ENCODE data around the gene TBC1D21.

Gene TBC1D21

GRCh38 chr15:73889053-73889761 is 15.8 kb downstream of the TBC1D21 start:
- DNase-seq = no peak

DNA sequence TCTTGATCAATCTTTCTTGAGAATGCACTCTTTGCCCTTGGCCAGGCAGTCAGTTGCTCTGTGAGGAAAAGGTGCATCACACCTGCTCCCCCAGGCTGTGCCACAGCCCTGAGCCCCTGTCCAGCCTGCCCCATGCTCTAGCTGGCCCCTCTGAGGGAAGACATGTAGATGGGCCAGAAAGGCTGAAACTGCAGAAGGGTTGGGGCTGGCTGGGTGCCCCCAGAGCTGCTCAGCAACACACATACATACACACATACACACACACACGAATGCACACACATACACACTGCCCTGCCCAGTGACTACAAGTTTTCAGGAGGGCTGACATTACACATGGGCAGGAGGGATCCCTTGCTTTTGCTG is 16.4 kb downstream of the TBC1D21 start:
- DNase-seq = no peak

GRCh38 chr15:73891328-73892315 is 18.3 kb downstream of the TBC1D21 start:
- DNase-seq = no peak

DNA sequence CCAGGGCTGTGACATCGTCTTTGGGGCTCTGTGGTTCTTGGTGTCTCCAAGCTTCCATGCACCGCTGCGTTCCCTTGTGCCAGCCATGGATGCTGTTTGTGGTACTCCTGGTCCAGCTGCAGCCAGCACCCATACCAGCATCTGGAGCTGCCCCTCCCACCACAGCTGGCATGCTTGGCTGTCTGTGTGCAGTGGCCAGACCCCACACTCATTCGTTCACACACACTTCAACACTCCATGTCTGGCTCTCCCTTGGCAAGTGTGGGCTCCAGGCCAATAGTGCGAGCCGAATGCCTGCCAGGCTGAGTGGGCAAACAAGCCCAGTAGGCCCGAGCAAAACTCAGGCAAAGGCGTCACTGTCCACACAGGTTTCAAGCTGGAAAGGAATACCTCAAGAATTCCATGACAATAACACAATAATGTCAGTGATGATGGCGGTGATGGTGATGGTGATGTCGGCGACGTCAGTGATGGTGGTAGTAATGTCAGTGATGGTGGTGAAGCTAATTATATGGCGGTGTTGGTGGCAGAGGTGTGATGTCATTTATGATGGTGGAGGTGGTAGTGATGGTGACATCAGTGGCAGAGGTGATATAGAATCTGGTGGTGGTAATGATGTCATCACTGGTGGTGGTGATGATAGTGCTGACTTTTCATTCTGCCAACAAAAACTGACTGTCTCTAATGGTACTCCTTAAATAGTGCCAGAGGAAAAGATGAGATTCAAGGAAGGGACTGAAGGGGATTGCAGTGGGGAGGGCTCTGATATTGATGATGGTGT is 19.3 kb downstream of the TBC1D21 start:
- no peak for DNase-seq

DNA sequence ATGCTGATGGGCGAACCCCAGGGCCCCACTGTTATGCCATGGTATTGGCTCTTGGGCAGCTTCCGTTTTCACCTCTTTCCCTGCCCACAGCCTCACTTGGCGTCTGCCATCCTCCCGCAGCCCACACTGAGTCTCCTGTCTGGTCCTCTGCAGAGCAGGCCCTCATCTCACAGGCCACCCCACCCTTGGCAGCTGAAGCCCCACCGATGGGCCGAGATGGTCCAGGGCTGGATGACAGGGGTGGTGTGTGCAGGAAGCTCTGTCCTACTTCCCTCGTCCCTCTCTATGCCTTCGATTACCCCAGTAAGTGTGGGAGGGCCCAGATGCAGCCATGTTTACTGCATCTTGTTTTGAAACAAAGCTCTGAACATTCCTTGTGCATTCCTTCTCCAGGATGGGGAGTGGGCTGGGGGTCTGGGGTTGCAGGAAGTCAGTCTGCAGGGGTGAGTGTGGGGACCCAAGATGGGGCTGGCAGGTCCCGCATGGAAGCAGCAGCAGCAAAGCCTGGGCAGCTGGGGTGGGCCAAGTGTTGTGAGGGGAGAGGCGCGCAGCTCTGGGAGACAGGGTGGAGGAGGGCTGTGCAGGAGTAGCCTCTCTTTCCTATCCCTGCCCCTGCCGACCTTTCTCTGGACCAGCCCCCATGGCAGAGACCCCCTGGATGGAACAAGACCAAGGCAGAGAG is 20.9 kb downstream of the TBC1D21 start:
- DNase-seq = no peak

- DNase-seq = peak; percentile 55
Observed at GRCh38 chr15:73897441-73898261, 24.3 kb downstream of the TBC1D21 start.

DNA sequence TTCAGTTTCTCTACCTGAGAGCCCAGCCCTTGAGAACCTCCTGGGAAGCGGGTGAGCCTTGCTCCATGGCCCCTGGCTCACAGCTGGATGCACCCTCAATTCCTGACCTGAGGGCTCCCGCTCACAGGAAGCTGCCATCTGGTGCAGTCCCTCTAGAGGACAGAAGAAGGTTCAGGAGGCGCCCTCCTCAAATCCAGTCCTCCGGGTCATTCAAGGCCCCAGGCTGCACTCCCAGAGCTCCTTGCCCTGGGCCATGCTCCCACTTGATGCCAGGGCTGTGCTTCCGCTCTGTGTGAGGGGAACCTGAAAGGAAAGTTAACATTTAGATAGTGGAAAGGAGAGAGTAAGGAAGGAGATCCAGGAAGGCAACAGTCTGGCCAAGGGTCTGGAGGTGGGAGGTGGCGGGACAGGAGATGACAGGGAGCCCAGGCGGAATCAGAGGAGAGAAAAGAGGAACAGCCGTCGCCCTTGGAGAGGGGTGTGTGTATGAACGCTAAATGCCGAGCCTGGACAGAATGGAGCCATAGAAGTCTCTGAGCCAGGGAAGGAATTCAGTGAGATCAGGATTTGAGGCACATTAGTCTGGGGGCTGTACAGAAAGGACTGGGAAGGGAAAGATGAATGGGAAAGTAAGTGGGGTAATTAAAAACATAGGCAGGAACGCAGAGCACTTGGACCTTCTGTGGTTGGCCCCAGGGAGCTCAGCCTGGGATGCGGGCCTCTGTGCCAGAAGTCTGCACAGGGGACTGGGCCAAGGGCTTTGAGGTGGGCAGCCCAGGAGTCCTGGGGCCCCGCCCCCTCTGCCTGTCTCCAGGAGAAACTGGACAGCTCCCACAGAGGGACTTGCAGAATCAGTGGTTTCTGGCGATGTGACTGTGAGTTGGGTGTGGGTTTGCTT is 26.1 kb downstream of the TBC1D21 start:
- DNase-seq = no peak

GRCh38 chr15:73900095-73900712 is 26.8 kb downstream of the TBC1D21 start:
- DNase-seq = no peak

GRCh38 chr15:73901126-73901810 is 27.9 kb downstream of the TBC1D21 start:
- no peak for DNase-seq

GRCh38 chr15:73902121-73903020 is 29.0 kb downstream of the TBC1D21 start:
- no peak for DNase-seq

DNA sequence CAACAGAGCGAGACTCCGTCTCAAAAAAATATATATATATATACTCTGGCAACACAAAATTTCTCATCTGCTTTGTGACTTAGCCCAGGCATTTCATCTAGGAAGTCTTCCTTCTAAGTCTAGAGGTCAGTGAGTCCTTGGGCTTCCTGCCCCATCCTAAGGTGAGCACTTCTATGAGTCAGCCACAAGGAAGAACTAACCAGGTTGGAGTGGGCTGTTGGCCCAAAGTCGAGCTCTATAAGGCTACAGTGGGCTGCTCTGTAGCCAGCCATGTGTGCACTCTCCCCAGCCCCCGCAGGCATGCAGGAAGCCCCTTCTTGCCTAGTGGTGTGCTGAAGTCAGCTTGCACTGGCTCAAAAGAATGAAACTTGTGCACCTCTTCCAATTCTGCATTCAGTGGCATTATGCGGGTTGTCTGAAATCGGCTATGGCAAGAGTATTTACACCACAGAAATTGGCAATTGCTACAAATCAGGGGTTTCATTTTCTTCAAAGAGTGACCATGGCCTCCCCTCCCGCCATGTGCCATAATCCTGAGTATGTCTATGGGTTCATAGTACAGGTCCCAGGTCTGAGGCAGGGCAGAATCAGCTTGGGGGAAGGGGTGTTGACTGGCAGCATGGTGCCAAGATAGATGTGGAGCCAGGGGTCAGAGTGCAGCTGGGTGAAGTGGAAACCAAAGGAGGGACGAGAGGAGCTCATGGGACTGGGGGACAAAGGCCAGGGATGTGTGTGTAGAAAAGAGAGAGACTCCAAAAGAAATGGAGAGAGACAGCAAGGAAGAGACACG is 30.9 kb downstream of the TBC1D21 start:
- DNase-seq = no peak

DNA sequence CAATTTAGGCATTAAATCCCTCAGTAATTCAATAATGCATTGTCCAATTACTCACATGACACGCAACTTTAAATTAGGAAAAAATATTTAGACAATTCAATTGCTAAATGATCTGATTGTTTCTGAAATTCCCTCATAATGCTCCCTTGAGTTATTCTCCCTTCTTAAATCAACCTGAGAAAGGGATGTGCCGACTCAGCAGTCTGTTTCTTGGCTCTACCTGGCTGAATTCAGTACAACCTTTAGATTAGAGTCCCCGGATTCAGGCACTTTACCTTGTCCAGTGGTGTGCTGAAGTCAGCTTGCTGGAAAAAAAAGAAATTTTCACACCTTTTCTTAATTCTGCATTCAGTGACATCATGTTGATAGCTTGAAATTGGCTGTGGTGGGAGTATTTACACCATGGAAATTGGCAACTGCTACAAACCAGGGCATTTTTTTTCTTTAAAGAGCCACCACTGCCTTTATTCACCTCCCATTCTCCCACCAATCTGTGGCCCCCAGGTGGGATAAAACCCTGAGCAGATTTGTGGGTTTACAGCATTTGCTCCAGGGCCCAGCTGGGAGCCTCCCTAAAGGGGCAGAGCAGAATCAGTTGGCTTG is 32.0 kb downstream of the TBC1D21 start:
- DNase-seq = no peak

- no peak for DNase-seq
Observed at GRCh38 chr15:73906346-73907034, 33.1 kb downstream of the TBC1D21 start.

GRCh38 chr15:73907035-73907408 is 33.7 kb downstream of the TBC1D21 start:
- DNase-seq = no peak

DNA sequence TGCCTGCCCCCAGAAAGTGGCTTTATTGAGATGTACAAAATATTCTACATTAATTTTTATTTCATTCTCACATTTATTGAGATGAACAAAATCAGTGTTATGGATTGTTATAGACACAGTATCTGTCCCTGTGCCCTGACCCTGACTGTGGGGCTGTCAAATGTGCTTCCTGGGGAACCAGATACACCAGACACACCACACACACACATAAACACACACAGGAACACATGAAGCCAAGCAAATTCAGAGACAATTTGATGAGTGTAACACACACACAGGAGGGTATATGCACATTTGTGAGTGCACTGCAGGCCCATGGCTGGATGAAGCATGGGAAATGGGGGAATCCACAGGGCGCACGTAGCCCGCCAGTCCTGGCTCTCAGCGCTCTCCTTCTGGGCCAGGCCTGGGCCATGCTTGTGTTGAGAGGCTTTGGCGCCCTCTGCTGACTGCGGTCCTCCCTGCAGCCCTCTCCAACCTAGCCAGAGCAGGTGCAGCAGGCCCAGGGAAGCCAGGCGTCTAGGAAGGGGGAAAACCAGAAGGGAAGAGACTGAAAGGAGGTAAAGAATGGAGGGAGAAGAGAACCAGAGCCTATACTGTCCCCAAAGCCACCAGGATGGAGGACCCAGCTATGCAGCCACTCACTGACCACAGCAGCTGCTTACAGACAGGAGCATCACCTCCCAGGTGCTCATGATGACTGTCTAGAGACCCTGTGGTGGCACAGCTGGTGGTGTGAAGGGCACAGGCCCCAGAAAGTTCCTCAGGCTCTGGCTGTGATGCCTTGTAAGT is 34.9 kb downstream of the TBC1D21 start:
- peak; percentile 76 for DNase-seq

- DNase-seq = no peak
Observed at GRCh38 chr15:73908822-73909122, 35.4 kb downstream of the TBC1D21 start.

Data from DMS53 (cell line).